Muscle layer of duodenum (tissue), 2 donors: Measurements from ENCODE around the gene GAB3.

ENCODE experiments used
- H3K27ac ChIP-seq: one replicate; pipeline ENCODE4 v1.7.0; 2013; ENCODE audit warnings: mild to moderate bottlenecking, low read length
- H3K27me3 ChIP-seq: one replicate; pipeline ENCODE4 v1.7.0; 2013; ENCODE audit warnings: low read depth, mild to moderate bottlenecking, control low read depth, low read length
- H3K36me3 ChIP-seq, 2 donors: one replicate each; pipeline ENCODE4 v1.7.0; 2013; ENCODE audit warnings: low read length in 2 of 2, control low read depth in 1 of 2, mild to moderate bottlenecking in 1 of 2; ENCODE audit not compliant: insufficient read depth in 2 of 2, control insufficient read depth in 1 of 2
- H3K4me1 ChIP-seq, 2 donors: one replicate each; pipeline ENCODE4 v1.7.0; 2013; ENCODE audit warnings: low read length in 2 of 2, mild to moderate bottlenecking in 2 of 2, control low read depth in 1 of 2, moderate library complexity in 1 of 2; ENCODE audit not compliant: insufficient read depth in 2 of 2, control insufficient read depth in 1 of 2
- H3K4me3 ChIP-seq, 2 donors: one replicate each; pipeline ENCODE4 v1.7.0; 2013; ENCODE audit warnings: low read length in 2 of 2, low read depth in 1 of 2, mild to moderate bottlenecking in 1 of 2
- H3K9me3 ChIP-seq, 2 donors: one replicate each; pipeline ENCODE4 v1.7.0; 2013; ENCODE audit warnings: low read length in 2 of 2, control low read depth in 1 of 2, mild to moderate bottlenecking in 1 of 2; ENCODE audit not compliant: control insufficient read depth in 1 of 2
- donor health status: healthy.

GAB3 gene

GRCh38 chrX:154748712-154749339 is 2.1 kb downstream of the GAB3 start:
- Histone ChIP-seq H3K4me3 (peak overlapping the region in 1 of 2 donors; percentile 74), H3K9me3 (no peaks in the 10 kb centered on the region), H3K4me1 (peaks cover 0 to 8% of the 10 kb centered on the region in 2 donors), H3K27ac (peak overlapping the region; percentile 39), H3K27me3 (no peaks in the 10 kb centered on the region), H3K36me3 (no peaks in the 10 kb centered on the region)

- Histone ChIP-seq H3K4me1 (no peaks in the 10 kb centered on the region), H3K9me3 (no peaks in the 10 kb centered on the region)
Measured at GRCh38 chrX:154742613-154743012, 8.3 kb downstream of the GAB3 start.

GRCh38 chrX:154739952-154740465 is 10.9 kb downstream of the GAB3 start:
- no peaks in the 10 kb centered on the region for H3K36me3 ChIP-seq
- H3K4me1 ChIP-seq = peaks cover 9 to 15% of the 10 kb centered on the region in 2 donors
- H3K27ac ChIP-seq = no peak overlapping the region

More at GRCh38 chrX:154742613-154743012, 8.3 kb downstream of the GAB3 start:
- H3K36me3 ChIP-seq = no peaks in the 10 kb centered on the region
- no peak overlapping the region for H3K4me3 ChIP-seq
- H3K27me3 ChIP-seq = no peaks in the 10 kb centered on the region
- H3K27ac ChIP-seq = no peak overlapping the region

GRCh38 chrX:154738011-154738738 is 12.7 kb downstream of the GAB3 start:
- Histone ChIP-seq H3K36me3 (no peaks in the 10 kb centered on the region), H3K27ac (peak overlapping the region; percentile 62), H3K27me3 (no peaks in the 10 kb centered on the region), H3K9me3 (no peaks in the 10 kb centered on the region), H3K4me1 (peaks cover 12 to 25% of the 10 kb centered on the region in 2 donors), H3K4me3 (peak overlapping the region in 1 of 2 donors; percentile 8)

More at GRCh38 chrX:154739952-154740465, 10.9 kb downstream of the GAB3 start:
- Histone ChIP-seq H3K9me3 (no peaks in the 10 kb centered on the region), H3K4me3 (no peak overlapping the region), H3K27me3 (no peaks in the 10 kb centered on the region)

- Histone ChIP-seq H3K4me1 (peaks cover 13 to 33% of the 10 kb centered on the region in 2 donors), H3K27me3 (no peaks in the 10 kb centered on the region), H3K27ac (peak overlapping the region; percentile 93), H3K9me3 (no peaks in the 10 kb centered on the region), H3K36me3 (no peaks in the 10 kb centered on the region), H3K4me3 (no peak overlapping the region)
Measured at GRCh38 chrX:154737136-154737535, 13.7 kb downstream of the GAB3 start.

GRCh38 chrX:154735695-154736393 is 15.0 kb downstream of the GAB3 start:
- H3K9me3 ChIP-seq = no peaks in the 10 kb centered on the region
- peak overlapping the region in 1 of 2 donors; percentile 14 for H3K4me3 ChIP-seq
- H3K27me3 ChIP-seq = no peaks in the 10 kb centered on the region
- H3K4me1 ChIP-seq = peaks cover 18 to 36% of the 10 kb centered on the region in 2 donors
- H3K36me3 ChIP-seq = no peaks in the 10 kb centered on the region
- H3K27ac ChIP-seq = peak overlapping the region; percentile 94

GRCh38 chrX:154734061-154734781 is 16.7 kb downstream of the GAB3 start:
- Histone ChIP-seq H3K27me3 (no peaks in the 10 kb centered on the region), H3K9me3 (no peaks in the 10 kb centered on the region), H3K4me1 (peaks cover 29 to 51% of the 10 kb centered on the region in 2 donors), H3K4me3 (peak overlapping the region; percentile 7 to 35), H3K36me3 (no peaks in the 10 kb centered on the region), H3K27ac (peak overlapping the region; percentile 94)

GRCh38 chrX:154733066-154733425 is 17.8 kb downstream of the GAB3 start:
- Histone ChIP-seq H3K27ac (peak overlapping the region; percentile 94), H3K36me3 (no peaks in the 10 kb centered on the region), H3K4me3 (no peak overlapping the region), H3K27me3 (no peaks in the 10 kb centered on the region), H3K9me3 (no peaks in the 10 kb centered on the region), H3K4me1 (peaks cover 39 to 51% of the 10 kb centered on the region in 2 donors)

GRCh38 chrX:154732421-154733065 is 18.3 kb downstream of the GAB3 start:
- no peaks in the 10 kb centered on the region for H3K36me3 ChIP-seq
- H3K27ac ChIP-seq = peak overlapping the region; percentile 94
- no peaks in the 10 kb centered on the region for H3K27me3 ChIP-seq
- peaks cover 40 to 52% of the 10 kb centered on the region in 2 donors for H3K4me1 ChIP-seq
- H3K4me3 ChIP-seq = no peak overlapping the region
- no peaks in the 10 kb centered on the region for H3K9me3 ChIP-seq

GRCh38 chrX:154731881-154732280 is 19.0 kb downstream of the GAB3 start:
- no peaks in the 10 kb centered on the region for H3K27me3 ChIP-seq
- H3K4me3 ChIP-seq = no peak overlapping the region
- H3K4me1 ChIP-seq = peaks cover 42 to 55% of the 10 kb centered on the region in 2 donors
- no peaks in the 10 kb centered on the region for H3K36me3 ChIP-seq
- peak overlapping the region; percentile 94 for H3K27ac ChIP-seq
- H3K9me3 ChIP-seq = no peaks in the 10 kb centered on the region
